Vagina (tissue), 2 donors: ENCODE measurements around the gene ANK2. TPM values are rescaled to one million over a fixed set of nuclear protein-coding genes. Genes with fewer than 3 reads are reported as not detected.

Source experiments
- DNase-seq, 2 donors: peaks; one replicate each; pipeline ENCODE4 v3.0.0-alpha.2; 2017; ENCODE audit errors: extremely low spot score in 2 of 2
- H3K27ac ChIP-seq: fragments of 200-600 bp; sonication (generic); one replicate; pipeline ENCODE4 v1.5.1; 2019
- H3K27me3 ChIP-seq: fragments of 200-600 bp; sonication (generic); one replicate; pipeline ENCODE4 v1.5.1; 2019
- H3K36me3 ChIP-seq, 2 donors: fragments of 200-600 bp; sonication (generic); one replicate each; pipeline ENCODE4 v1.5.1; 2017 to 2019
- H3K4me1 ChIP-seq: fragments of 200-600 bp; sonication (generic); one replicate; pipeline ENCODE4 v1.5.1; 2019
- H3K4me3 ChIP-seq, 2 donors: fragments of 200-600 bp; sonication (generic); 1 replicate in 1 of 2; 2 replicates in 1 of 2; pipeline ENCODE4 v1.5.1; 2016 to 2019
- H3K9me3 ChIP-seq: fragments of 200-600 bp; sonication (generic); one replicate; pipeline ENCODE4 v1.5.1; 2019
- CTCF ChIP-seq, 3 experiments: fragments of 450-650 bp in 2 of 3; fragments of 200-600 bp in 1 of 3; sonication (generic) in 1 of 3; IDR thresholded peaks; one replicate each; pipeline ENCODE4 v1.5.1; 2017 to 2019; ENCODE audit warnings: antibody characterized with exemption in 3 of 3, mild to moderate bottlenecking in 2 of 3, moderate library complexity in 2 of 3
- POLR2A ChIP-seq, 2 donors: fragments of 450-650 bp; IDR thresholded peaks; one replicate each; pipeline ENCODE4 v1.6.1; 2017; ENCODE audit warnings: antibody characterized with exemption in 2 of 2, mild to moderate bottlenecking in 2 of 2, moderate library complexity in 2 of 2
- POLR2AphosphoS5 ChIP-seq, 2 donors: sonication (generic); formaldehyde crosslinking; IDR thresholded peaks; one replicate each; pipeline ENCODE4 v1.9.0; 2017; ENCODE audit warnings: antibody characterized with exemption in 2 of 2, mild to moderate bottlenecking in 2 of 2, low read depth in 1 of 2; ENCODE audit not compliant: insufficient read depth in 1 of 2
- intact Hi-C: fragments of 100-400 bp; cut with DNase I; formaldehyde crosslinking; loops from one replicate; pipeline ENCODE4 v1.15.1; 2023
- total RNA-seq: library from RNA; depleted of rRNA; stranded (reverse); fragments of >200 nt; gene quantifications from one replicate; pipeline ENCODE4 v1.2.3, GENCODE V29; 2016

Gene ANK2
- total RNA-seq, 1 donor from 2014 or later, result 64.6 TPM

GRCh38 chr4:113094331-113094730 lies 44.9 kb downstream of the ANK2 start:
- Histone ChIP-seq H3K27ac (no peak overlapping the region), H3K4me3 (no peak overlapping the region), H3K36me3 (no peaks in the 10 kb centered on the region), H3K4me1 (no peaks in the 10 kb centered on the region), H3K27me3 (no peaks in the 10 kb centered on the region), H3K9me3 (no peaks in the 10 kb centered on the region)
- no peak for TF ChIP-seq POLR2AphosphoS5 (IDR thresholded peaks at IDR 0.05; ENCODE audit: insufficient read depth in 1 of 2, low read depth in 1 of 2)
- no peak for TF ChIP-seq CTCF (IDR thresholded peaks at IDR 0.05)
- no peak for TF ChIP-seq POLR2A (IDR thresholded peaks at IDR 0.05)
- DNase-seq, result no peak
- intact Hi-C loops, result no loop called here

DNA sequence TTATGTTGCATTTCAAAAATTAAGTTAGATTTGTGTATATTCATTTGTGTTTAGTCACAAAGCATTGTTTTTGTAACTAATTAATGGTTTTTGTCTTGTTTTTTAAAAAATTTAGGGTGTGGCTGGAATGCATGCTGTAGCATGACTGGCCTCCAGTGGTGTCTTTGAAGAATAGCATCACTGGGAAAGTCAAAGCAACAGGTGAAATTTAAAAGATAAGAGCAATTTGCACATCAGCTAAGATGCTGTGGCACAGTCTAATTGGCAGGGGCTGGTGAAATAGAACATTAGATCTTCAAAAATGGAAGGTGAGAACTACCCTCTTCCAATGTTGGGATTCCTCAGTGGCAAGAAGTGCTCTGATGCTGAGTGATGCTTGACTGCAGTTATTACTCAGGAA lies 45.3 kb downstream of the ANK2 start:
- no peaks in the 10 kb centered on the region for H3K36me3 ChIP-seq
- no peak overlapping the region for H3K27ac ChIP-seq
- H3K9me3 ChIP-seq, result no peaks in the 10 kb centered on the region
- no peak overlapping the region for H3K4me3 ChIP-seq
- H3K27me3 ChIP-seq, result no peaks in the 10 kb centered on the region
- intact Hi-C loops, result no loop called here
- no peak for DNase-seq
- H3K4me1 ChIP-seq, result no peaks in the 10 kb centered on the region
- peak in 1 of 3 experiments; percentile 17 for TF ChIP-seq CTCF (IDR thresholded peaks at IDR 0.05)
- TF ChIP-seq POLR2A (IDR thresholded peaks at IDR 0.05), result no peak
- no peak for TF ChIP-seq POLR2AphosphoS5 (IDR thresholded peaks at IDR 0.05; ENCODE audit: insufficient read depth in 1 of 2, low read depth in 1 of 2)

DNA sequence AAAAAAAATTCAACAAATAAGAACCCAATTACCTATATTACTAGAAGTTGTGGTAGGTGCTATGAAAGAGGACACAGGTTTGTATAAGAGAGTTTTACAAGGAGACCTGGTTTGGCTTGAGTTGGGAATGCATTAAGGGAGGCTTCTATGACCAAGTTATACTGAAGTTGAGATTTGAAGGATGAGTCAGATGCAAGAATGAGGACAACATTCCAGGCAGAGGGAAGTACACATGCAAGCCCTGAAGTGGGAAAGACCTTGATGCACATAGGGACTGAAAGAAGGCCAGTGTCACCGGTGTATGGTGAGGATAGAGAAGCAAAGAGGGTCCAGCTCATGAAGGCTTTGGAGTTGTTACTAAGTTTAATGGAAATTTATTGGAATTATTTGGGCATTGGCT lies 52.2 kb downstream of the ANK2 start:
- Histone ChIP-seq H3K27me3 (no peaks in the 10 kb centered on the region), H3K4me3 (no peak overlapping the region), H3K4me1 (no peaks in the 10 kb centered on the region), H3K36me3 (no peaks in the 10 kb centered on the region), H3K27ac (no peak overlapping the region), H3K9me3 (no peaks in the 10 kb centered on the region)
- intact Hi-C loops, result no loop called here
- TF ChIP-seq CTCF (IDR thresholded peaks at IDR 0.05) (no peak), POLR2A (IDR thresholded peaks at IDR 0.05) (no peak)
- no peak for DNase-seq

GRCh38 chr4:113103556-113103955 lies 54.1 kb downstream of the ANK2 start:
- intact Hi-C loops, result no loop called here
- Histone ChIP-seq H3K4me3 (no peak overlapping the region), H3K4me1 (no peaks in the 10 kb centered on the region), H3K36me3 (no peaks in the 10 kb centered on the region), H3K27me3 (no peaks in the 10 kb centered on the region), H3K27ac (no peak overlapping the region), H3K9me3 (no peaks in the 10 kb centered on the region)
- TF ChIP-seq CTCF (IDR thresholded peaks at IDR 0.05) (no peak), POLR2A (IDR thresholded peaks at IDR 0.05) (no peak), POLR2AphosphoS5 (IDR thresholded peaks at IDR 0.05; ENCODE audit: insufficient read depth in 1 of 2, low read depth in 1 of 2) (no peak)
- DNase-seq, result no peak

DNA sequence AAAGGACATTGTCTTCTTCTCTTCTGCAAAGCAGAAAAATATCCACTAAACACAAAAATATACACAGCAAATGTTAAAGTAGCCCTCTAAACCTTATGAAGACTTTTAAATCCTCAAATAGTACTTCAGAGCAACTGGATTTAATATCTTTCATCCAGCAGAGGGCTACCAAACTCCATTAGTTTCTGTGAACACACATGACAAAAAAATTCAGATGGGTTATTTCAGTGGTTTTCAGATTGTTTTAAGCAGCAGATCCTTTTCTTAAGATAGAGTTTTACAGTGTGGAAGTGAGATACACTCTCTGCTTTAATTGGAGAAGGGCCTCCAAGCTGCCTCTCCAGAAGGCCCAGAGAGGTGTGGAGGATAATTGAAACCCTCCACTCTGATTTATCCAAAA lies 56.7 kb downstream of the ANK2 start:
- no peaks in the 10 kb centered on the region for H3K36me3 ChIP-seq
- DNase-seq, result no peak
- intact Hi-C loops, result no loop called here
- no peak overlapping the region for H3K4me3 ChIP-seq
- no peaks in the 10 kb centered on the region for H3K9me3 ChIP-seq
- no peak for TF ChIP-seq CTCF (IDR thresholded peaks at IDR 0.05)
- TF ChIP-seq POLR2AphosphoS5 (IDR thresholded peaks at IDR 0.05; ENCODE audit: insufficient read depth in 1 of 2, low read depth in 1 of 2), result no peak
- no peak overlapping the region for H3K27ac ChIP-seq
- no peaks in the 10 kb centered on the region for H3K4me1 ChIP-seq
- no peaks in the 10 kb centered on the region for H3K27me3 ChIP-seq
